ENCODE data around the gene ZNF608. TPM values are rescaled to one million over a fixed set of nuclear protein-coding genes. Genes with fewer than 3 reads are reported as not detected.

ZNF608 gene
- total and polyA plus RNA-seq, 4 donors: 9.5 to 83.2 (median 20.4) TPM

DNA sequence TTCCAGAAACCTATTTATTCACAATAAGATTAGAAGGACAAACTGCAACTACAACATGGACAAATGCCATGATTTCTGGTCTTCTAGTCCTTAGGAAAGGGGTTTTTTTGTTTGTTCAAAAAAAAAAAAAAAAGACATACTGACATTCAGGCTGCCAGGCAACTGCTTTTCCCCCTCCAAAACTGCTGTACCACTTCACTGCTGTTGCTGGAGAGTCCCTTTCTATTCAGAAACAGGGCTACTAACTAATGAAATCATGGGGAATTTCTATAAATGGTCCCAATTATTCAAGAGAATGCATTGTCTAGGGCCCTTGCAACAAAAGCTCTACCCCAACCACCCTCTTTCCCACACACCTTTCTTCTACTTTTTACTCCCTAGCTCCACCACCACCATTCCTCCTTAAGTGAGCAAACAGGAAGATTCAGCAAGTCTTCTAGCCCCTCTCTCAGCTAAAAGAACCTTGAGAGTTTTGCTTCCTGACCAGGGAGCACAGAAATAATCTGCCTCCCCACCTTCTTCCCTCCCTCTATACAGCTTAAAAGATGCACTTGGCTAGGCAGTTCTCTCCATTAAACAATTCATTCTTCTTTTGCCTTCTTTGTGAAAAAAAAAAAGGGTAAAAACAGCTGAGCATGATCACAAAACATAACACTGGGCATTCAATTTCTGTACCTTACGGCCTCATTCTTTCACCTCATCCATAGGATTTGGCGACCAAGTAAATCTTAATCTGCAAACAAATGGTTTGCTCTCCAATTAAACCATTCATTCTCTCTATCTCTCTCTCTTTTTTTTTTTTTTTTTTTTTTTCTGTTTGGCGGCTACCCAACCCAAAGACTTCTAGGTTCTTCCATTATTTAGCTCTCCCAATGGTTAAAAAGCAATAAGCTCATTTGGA is 13.8 kb downstream of the ZNF608 start:
- WGBS, 2 donors: 92% methylated on average over 3 of the region's 3 CpGs
- peaks cover 11 to 70% (median 39%) of the 10 kb centered on the region in 5 donors for H3K4me1 ChIP-seq (ENCODE audit: control insufficient read depth in 5 of 5, insufficient read depth in 5 of 5, low read length in 5 of 5)
- no peak for ATAC-seq (ENCODE audit: insufficient read depth, low FRiP score)
- H3K27me3 ChIP-seq (ENCODE audit: control insufficient read depth in 3 of 3, insufficient read depth in 3 of 3, low read length in 2 of 3): no peaks in the 10 kb centered on the region
- H3K27ac ChIP-seq (ENCODE audit: low read depth in 1 of 2, low read length in 1 of 2): no peak overlapping the region
- no peaks in the 10 kb centered on the region for H3K9me3 ChIP-seq (ENCODE audit: control insufficient read depth in 4 of 4, insufficient read depth in 3 of 4, low read length in 3 of 4)
- peaks cover 0 to 6% (median 1%) of the 10 kb centered on the region in 4 donors for H3K36me3 ChIP-seq (ENCODE audit: control insufficient read depth in 4 of 4, insufficient read depth in 4 of 4, low read length in 4 of 4)
- peak in 2 of 3 donors; percentile 39 to 49 for DNase-seq
- TF ChIP-seq, protein P1, sequence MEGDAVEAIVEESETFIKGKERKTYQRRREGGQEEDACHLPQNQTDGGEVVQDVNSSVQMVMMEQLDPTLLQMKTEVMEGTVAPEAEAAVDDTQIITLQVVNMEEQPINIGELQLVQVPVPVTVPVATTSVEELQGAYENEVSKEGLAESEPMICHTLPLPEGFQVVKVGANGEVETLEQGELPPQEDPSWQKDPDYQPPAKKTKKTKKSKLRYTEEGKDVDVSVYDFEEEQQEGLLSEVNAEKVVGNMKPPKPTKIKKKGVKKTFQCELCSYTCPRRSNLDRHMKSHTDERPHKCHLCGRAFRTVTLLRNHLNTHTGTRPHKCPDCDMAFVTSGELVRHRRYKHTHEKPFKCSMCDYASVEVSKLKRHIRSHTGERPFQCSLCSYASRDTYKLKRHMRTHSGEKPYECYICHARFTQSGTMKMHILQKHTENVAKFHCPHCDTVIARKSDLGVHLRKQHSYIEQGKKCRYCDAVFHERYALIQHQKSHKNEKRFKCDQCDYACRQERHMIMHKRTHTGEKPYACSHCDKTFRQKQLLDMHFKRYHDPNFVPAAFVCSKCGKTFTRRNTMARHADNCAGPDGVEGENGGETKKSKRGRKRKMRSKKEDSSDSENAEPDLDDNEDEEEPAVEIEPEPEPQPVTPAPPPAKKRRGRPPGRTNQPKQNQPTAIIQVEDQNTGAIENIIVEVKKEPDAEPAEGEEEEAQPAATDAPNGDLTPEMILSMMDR (IDR thresholded peaks at IDR 0.05; ENCODE audit: control extremely low read depth, extremely low read depth): no peak
- no peak overlapping the region for H3K9ac ChIP-seq (ENCODE audit: insufficient read depth in 1 of 2, low read length in 2 of 2)
- H3K4me3 ChIP-seq: no peak overlapping the region

DNA sequence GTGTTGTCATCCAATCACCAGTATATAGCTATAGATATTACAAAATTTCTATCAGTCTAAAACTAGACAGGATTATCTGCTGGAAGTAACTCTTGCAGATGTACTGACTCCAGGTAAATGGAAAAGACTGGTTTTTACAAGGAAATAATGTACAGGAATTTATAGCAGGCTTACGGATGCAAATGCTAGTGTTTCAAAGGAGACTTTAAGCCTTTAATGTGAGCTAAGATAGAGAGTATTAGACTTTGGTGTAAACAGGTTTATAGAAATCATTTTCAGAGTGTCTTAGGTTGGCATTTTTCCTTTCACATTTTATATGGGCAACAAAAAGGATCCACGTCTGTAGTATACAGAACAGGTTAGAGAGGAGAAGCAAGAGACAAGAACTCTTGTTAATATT is 16.1 kb downstream of the ZNF608 start:
- Histone ChIP-seq H3K9ac (ENCODE audit: insufficient read depth in 1 of 2, low read length in 2 of 2) (no peak overlapping the region), H3K4me1 (ENCODE audit: control insufficient read depth in 5 of 5, insufficient read depth in 5 of 5, low read length in 5 of 5) (peaks cover 10 to 48% (median 25%) of the 10 kb centered on the region in 5 donors), H3K36me3 (ENCODE audit: control insufficient read depth in 4 of 4, insufficient read depth in 4 of 4, low read length in 4 of 4) (peaks cover 0 to 6% (median 3%) of the 10 kb centered on the region in 4 donors), H3K27ac (ENCODE audit: low read depth in 1 of 2, low read length in 1 of 2) (no peak overlapping the region), H3K27me3 (ENCODE audit: control insufficient read depth in 3 of 3, insufficient read depth in 3 of 3, low read length in 2 of 3) (no peaks in the 10 kb centered on the region), H3K4me3 (no peak overlapping the region), H3K9me3 (ENCODE audit: control insufficient read depth in 4 of 4, insufficient read depth in 3 of 4, low read length in 3 of 4) (no peaks in the 10 kb centered on the region)
- ATAC-seq (ENCODE audit: insufficient read depth, low FRiP score): no peak
- no peak for DNase-seq
- TF ChIP-seq, protein P1 (IDR thresholded peaks at IDR 0.05; ENCODE audit: control extremely low read depth, extremely low read depth): no peak
- whole genome bisulfite sequencing, 2 donors: 73 to 80% methylated on average over 2 of the region's 2 CpGs

DNA sequence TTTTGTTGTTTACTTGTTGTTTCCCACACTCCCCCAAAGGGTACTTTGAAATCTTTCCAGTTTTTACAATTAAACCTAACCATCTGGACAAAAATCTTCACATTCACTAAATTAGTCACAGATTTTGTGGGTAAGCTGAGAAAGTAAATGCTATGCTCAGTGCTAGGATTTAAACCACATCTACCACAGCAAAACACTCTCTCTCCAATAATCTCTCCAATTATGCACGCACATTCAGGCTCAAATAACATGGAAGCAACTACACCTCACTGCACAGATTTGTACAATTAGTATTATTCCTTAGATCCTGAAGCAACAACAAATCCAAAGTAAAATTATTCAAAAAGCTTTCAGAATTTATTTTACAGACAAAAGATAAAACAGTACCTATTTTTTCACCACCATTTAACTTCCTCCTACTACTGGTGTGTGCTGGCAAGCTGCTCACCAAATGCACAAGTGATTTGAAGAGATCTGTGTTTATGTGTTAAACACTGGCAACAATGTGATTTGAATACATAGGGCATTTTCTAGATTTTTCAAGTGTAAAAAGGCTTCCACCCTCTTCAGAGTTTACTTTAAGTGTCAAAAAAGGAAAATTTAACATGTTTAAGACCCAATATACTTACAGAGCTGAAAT is 16.6 kb downstream of the ZNF608 start:
- Histone ChIP-seq H3K4me3 (no peak overlapping the region), H3K36me3 (ENCODE audit: control insufficient read depth in 4 of 4, insufficient read depth in 4 of 4, low read length in 4 of 4) (peaks cover 0 to 6% (median 3%) of the 10 kb centered on the region in 4 donors), H3K27me3 (ENCODE audit: control insufficient read depth in 3 of 3, insufficient read depth in 3 of 3, low read length in 2 of 3) (no peaks in the 10 kb centered on the region), H3K9ac (ENCODE audit: insufficient read depth in 1 of 2, low read length in 2 of 2) (no peak overlapping the region), H3K9me3 (ENCODE audit: control insufficient read depth in 4 of 4, insufficient read depth in 3 of 4, low read length in 3 of 4) (no peaks in the 10 kb centered on the region), H3K4me1 (ENCODE audit: control insufficient read depth in 5 of 5, insufficient read depth in 5 of 5, low read length in 5 of 5) (peaks cover 10 to 45% (median 24%) of the 10 kb centered on the region in 5 donors), H3K27ac (ENCODE audit: low read depth in 1 of 2, low read length in 1 of 2) (no peak overlapping the region)
- DNase-seq (no peak), ATAC-seq (ENCODE audit: insufficient read depth, low FRiP score) (no peak)
- 87 to 91% methylated on average over 1 of the region's 1 CpG for WGBS, 2 donors
- TF ChIP-seq, protein P1 (IDR thresholded peaks at IDR 0.05; ENCODE audit: control extremely low read depth, extremely low read depth): no peak
